OCI-LY1 (cell line): ENCODE measurements around the gene ZNF232.

ENCODE experiments used
- CTCF ChIP-seq: fragments of 200-600 bp; sonication (generic), shearing (Covaris generic); IDR thresholded peaks from 2 replicates; pipeline ENCODE4 v1.5.1; 2017; ENCODE audit warnings: mild to moderate bottlenecking, antibody characterized with exemption, low read length, moderate library complexity, mixed read lengths
- EZH2 ChIP-seq: fragments of 200-600 bp; sonication (generic), shearing (Covaris generic); IDR thresholded peaks from 2 replicates; pipeline ENCODE4 v1.8.0; 2017; ENCODE audit warnings: borderline replicate concordance, mixed run types, mild to moderate bottlenecking, antibody characterized with exemption, low read length, moderate library complexity, mixed read lengths

GRCh38 chr17:5123343-5124124 lies 11.9 kb upstream of the ZNF232 start:
- TF ChIP-seq CTCF (no peak), EZH2 (no peak)
